ENCODE results near the gene EMD. TPM values are rescaled to one million over a fixed set of nuclear protein-coding genes. Genes with fewer than 3 reads are reported as not detected.
"Not testable (repeated sequence)": the region's sequence is repeated elsewhere in the genome, so short reads cannot be mapped to it uniquely, and the experiment has no call there.

Gene EMD
- 100 to 1,000 TPM; 108 to 109 TPM for total RNA-seq

DNA sequence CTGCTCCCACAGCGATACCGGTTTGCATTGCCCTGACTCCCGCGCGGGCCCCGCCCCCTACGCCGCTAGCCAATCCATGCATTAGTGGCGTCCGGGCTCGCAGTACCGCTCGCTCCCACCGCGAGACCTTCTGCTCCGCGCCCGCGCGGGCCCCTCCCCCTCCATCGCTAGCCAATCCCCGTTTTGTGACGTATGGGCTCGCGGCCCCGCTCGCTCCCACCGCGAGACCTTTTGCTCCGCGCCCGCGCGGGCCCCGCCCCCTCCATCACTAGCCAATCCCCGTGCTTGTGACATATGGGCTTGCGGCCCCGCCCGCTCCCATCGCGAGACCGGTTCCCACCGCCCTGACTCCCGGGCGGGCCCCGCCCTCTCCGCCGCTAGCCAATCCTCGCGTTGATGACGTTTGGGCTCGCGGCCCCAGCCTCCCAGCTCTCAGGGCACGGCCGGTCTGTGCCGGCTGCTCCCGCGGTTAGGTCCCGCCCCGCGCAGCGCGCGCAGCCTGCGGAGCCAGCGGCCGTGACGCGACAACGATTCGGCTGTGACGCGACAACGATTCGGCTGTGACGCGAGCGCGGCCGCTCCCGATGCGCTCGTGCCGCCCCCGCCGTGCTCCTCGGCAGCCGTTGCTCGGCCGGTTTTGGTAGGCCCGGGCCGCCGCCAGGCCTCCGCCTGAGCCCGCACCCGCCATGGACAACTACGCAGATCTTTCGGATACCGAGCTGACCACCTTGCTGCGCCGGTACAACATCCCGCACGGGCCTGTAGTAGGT lies at the start of gene EMD:
Gene EMD, plus strand, starts transcription at position 497 of the 770 bp plus-strand sequence. Its CDS starts 190 bp downstream, at position 687.
- ChIA-PET POLR2A (no interaction called here), CTCF (no interaction called here)

- POLR2A ChIA-PET = no interaction called here
- CTCF ChIA-PET = no interaction called here
Observed at GRCh38 chrX:154332561-154332960, 46.5 kb upstream of the EMD start.

GRCh38 chrX:154333116-154333515 lies 46.0 kb upstream of the EMD start:
- POLR2A ChIA-PET = no interaction called here
- CTCF ChIA-PET = no interaction called here

DNA sequence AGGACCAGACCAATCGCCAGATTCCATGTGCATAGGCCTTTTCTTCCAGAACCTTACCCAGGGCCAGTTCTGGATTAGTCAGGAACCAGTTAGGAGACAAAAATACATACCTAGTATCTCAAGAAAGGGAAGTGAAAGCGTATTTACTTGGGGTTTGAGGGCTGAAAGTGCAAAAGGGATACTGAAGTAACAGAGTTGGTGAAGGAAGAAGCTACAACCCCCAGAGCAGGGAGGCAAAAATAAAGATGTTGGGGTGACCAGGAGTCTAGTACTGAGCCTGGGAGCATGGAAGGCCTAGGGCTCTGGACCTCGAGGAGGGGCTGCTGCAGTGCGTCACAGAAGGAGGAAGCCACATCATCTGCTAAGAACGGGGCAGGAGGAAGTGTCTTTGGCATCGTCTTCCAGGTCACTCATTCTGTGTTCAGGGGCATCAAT lies 45.2 kb upstream of the EMD start:
- CTCF ChIA-PET = no interaction called here
- POLR2A ChIA-PET = no interaction called here

- ChIA-PET POLR2A (no interaction called here), CTCF (no interaction called here)
Observed at GRCh38 chrX:154334496-154334895, 44.6 kb upstream of the EMD start.

DNA sequence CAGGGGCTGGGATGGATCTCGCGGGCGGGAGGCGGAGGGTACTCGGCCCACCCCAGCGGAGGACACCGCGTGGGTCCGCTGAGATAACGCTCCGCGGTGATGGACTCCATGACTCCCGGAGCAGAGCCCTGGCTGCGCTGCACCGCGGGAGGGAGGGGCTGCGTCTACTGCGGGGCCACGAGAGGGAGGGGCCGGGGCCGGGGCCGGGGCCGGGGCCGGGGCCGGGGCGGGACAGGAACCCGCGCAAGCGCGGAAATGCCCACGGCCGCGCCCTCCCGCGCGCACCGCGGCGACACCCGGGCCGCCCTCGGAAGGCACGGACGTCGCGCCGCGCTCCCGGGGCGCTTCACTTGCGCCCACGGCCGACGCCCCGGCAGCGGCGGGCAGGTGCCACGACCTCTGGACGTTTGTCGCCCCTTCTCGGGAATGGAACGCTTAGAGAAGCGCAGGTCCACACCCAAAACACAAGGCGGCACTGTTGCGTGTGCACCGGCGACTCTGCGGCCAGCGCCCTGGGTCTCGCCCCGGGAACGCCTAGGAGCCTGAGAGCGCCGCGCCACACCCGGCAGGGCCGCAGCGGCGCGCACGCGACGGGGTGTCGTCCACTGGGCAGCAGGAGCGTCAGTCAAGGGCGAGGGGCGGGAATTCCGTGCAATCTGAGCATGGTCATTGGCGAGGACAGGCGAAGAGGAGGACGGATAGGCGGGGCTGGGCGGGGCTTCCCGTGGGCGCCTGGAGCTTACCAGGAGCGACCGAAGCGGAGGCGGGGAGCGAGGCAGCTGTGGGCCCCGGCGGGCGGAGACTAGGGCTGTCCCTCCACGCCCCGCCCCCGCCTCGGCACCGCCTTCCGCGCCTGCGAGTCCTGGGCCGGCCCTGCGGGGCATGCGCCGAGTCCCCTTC lies 37.4 kb upstream of the EMD start:
- POLR2A ChIA-PET, CTCF ChIA-PET: not testable (repeated sequence)

DNA sequence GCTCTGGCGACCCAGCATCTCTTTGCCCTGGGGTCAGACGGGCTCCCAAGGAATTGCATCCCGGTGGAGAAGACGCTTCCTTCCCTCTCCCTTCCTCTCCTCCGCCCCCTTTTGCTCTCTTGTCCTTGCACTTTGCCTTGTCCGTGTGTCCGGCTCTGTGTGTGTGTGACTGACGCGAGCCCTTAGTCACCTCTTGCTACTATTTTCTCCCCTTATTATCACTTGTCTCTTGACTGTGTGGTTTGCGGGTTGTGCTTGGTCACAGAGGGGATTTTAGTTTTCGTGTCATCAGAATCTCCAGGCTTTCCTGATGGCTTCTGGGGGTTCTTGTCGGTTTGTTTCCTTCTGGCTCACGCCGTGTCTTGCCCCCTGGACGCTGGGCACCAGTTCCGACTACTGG lies 36.0 kb upstream of the EMD start:
- CTCF ChIA-PET, POLR2A ChIA-PET: not testable (repeated sequence)

- CTCF ChIA-PET, POLR2A ChIA-PET: not testable (repeated sequence)
Observed at GRCh38 chrX:154343620-154344019, 35.5 kb upstream of the EMD start.

- POLR2A ChIA-PET = interaction anchor here (0.7 kb wide), 1 partner anchor 34 kb away, joined by 4 read pairs; no protein-coding TSS in a partner anchor
- CTCF ChIA-PET = no interaction called here
Observed at GRCh38 chrX:154348114-154348531, 31.0 kb upstream of the EMD start.

GRCh38 chrX:154348646-154349358 lies 30.3 kb upstream of the EMD start:
- POLR2A ChIA-PET = interaction anchor here (0.9 to 1.0 kb wide), 2 partner anchors 13 to 22 kb away, joined by 3 read pairs; no protein-coding TSS in a partner anchor
- CTCF ChIA-PET = no interaction called here

DNA sequence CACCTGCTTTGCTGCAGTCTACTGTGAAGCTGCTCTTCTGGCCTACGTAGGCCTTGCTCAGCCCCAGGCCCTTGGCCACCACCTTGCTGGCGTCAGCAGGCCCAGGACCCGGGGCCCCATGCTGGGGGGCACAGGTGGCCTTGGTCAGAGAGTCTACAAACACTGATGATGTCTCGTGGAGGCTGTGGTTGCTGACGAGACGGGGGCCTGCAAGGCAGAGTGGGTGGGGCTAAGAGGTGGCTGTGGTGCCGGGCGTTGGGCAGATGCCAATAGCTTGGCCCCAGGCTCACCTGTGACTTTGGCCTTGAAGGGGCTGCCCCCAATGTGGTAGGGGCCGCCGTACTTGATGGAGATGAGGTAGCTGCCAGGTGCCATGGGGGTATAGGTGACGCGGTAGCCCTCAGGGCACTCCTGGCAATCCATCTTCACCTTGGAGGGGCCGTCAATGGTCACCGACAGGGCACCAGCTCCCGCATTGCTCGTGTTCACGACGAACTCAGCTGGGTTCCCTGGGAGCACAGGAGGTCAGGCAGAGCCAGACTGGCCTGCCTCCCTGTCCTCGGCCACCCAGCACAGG lies 29.6 kb upstream of the EMD start:
- CTCF ChIA-PET = no interaction called here
- POLR2A ChIA-PET = interaction anchor here (0.9 to 1.0 kb wide), 2 partner anchors 12 to 22 kb away, joined by 3 read pairs; no protein-coding TSS in a partner anchor

DNA sequence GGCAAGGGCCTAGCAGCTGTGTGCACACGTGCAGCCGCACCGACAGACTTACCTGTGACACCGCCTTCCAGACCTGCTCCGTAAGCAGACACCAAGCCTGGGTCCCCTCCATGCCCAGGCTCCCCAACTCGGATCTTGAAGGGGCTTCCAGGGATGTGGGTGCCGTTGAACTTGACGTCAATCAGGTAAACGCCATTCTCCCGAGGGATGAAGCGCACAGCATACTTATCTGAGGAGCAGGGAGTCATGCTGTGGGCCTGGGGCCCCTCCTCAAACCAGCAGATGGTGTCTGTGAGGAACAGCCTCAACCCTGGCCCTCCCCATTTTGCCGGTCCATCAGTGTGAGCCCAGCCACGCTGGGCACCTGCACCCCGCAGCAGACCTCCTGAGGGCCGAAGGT lies 29.1 kb upstream of the EMD start:
- ChIA-PET CTCF (no interaction called here), POLR2A (interaction anchor here (0.9 kb wide), 1 partner anchor 21 kb away, joined by 3 read pairs; no protein-coding TSS in a partner anchor)

- CTCF ChIA-PET = no interaction called here
- POLR2A ChIA-PET = no interaction called here
Observed at GRCh38 chrX:154350429-154351182, 28.5 kb upstream of the EMD start.

DNA sequence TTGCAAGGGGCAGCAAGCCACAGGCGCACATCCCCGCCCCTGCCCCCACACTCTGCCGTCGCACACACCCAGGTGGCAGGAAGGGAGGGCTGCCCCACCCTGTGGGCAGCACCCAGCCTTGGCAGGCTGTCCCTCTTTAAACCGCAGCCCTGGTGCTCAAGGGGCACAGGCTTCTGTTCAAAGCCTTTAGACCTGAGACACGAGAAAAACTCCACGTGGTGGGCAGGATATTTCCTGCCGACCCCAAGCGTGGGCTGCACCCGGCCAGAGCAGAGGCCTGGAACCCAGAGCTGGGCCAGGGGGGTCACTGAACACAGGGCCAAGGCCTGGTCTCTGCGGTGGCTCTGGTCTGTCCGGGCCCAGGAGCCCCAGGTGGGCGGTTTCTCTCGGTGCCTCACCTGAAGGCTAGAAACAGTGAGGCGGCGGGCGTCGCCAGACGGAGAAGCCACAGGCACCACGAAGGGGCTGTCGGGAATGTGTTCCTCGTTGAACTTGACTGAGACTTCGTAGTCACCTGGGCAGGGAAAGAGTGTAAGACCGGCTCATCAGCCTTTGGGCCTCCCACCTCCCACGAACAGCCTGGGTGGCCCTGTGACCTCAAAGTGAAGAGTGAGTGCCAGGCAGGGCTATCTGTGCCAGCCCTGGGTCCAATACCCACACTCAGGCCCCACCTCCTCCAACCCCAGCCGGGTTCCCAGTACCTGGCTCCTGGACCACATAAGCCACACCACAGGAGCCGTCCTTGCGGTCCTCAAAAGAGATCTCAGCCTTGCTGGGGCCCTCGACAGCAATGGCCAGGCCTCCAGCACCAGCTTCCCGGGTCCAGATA lies 27.7 kb upstream of the EMD start:
- POLR2A ChIA-PET = interaction anchor here (0.6 kb wide), 1 partner anchor 26 kb away, joined by 7 read pairs; no protein-coding TSS in a partner anchor
- CTCF ChIA-PET = no interaction called here

DNA sequence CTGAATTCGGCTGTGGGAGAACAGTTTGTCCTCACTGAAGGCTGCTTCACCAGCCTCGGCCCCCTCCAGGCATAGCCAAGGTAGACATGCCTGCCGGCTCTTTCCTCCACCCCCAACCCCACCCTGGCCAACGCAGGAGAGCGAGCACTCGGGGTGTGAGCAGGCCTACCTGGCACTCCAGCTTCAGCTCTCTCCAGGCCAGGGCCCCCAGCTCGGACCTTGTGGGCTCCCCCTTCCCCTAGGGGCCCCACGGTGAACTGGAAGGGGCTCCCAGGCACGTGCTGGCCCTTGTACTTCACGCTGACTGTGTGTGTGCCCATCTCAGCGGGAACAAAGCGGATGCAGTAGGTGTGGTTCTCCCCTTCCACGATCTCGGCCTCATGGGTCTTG lies 27.1 kb upstream of the EMD start:
- POLR2A ChIA-PET = interaction anchor here (0.6 kb wide), 1 partner anchor 25 kb away, joined by 7 read pairs; no protein-coding TSS in a partner anchor
- CTCF ChIA-PET = no interaction called here

GRCh38 chrX:154352466-154352865 lies 26.6 kb upstream of the EMD start:
- ChIA-PET CTCF (no interaction called here), POLR2A (no interaction called here)

DNA sequence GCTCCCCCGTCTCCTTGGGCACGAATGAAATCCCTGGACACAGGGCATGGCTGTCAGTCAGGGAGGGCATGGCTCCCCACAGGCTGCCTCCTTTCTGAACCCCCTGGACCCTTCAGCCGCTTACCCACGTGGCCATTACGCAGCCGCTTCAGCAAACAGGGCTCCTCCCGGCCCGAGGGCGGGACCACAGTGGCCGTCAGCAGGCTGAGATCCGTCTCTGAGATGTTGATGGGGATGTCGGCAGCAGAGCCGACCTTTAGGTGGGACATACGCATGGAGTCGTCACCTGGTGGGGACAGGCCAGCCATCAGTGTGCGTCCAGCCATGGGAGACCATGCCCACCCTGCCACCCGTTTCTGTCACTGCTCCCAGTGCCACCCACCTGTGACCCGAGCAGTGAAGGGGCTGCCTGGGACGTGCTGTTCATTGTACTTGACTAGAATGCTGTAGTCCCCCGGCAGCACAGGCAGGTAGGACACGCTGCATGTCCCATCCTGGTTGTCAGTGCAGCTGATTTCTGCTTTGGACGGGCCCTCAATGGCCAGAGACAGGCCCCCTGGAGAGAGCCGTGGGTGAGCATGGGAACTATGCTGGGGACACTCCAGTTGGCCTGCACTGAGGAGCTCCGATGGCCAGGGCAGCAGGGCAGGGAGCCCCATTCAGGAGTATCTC lies 25.8 kb upstream of the EMD start:
- CTCF ChIA-PET = no interaction called here
- POLR2A ChIA-PET = no interaction called here

- CTCF ChIA-PET = no interaction called here
Observed at GRCh38 chrX:154354013-154354412, 25.1 kb upstream of the EMD start.

More at GRCh38 chrX:154354013-154354412, 25.1 kb upstream of the EMD start:
- POLR2A ChIA-PET = no interaction called here

Data from activated CD8-positive, alpha-beta memory T cell treated with anti-CD3 and anti-CD28 coated beads for 36 hours (primary cell).